CD14-positive monocyte (primary cell): ENCODE data around the gene TMEM117. TPM values are rescaled to one million over a fixed set of nuclear protein-coding genes. Genes with fewer than 3 reads are reported as not detected.

ENCODE experiments used
- DNase-seq, 3 donors: peaks; one replicate each; pipeline ENCODE4 v3.0.0-alpha.2; 2011 to 2022
- H2AFZ ChIP-seq: 2 replicates; pipeline ENCODE4 v1.6.0; 2012; ENCODE audit warnings: mild to moderate bottlenecking, low read depth, low read length, inconsistent platforms; ENCODE audit not compliant: insufficient read depth, poor library complexity, severe bottlenecking
- H3K27ac ChIP-seq, 2 donors: 1 replicate in 1 of 2; 2 replicates in 1 of 2; pipeline ENCODE4 v1.5.1; 2012 to 2013; ENCODE audit warnings: low read length in 2 of 2, control low read depth in 1 of 2, inconsistent platforms in 1 of 2, low read depth in 1 of 2, mild to moderate bottlenecking in 1 of 2
- H3K27me3 ChIP-seq, 2 donors: one replicate each; pipeline versions ENCODE4 v1.6.0 to v1.6.1; 2011 to 2013; ENCODE audit warnings: low read length in 2 of 2; ENCODE audit not compliant: control insufficient read depth in 2 of 2, insufficient read depth in 2 of 2
- H3K36me3 ChIP-seq, 2 donors: replicated peaks in 1 of 2; 1 replicate in 1 of 2; 2 replicates in 1 of 2; pipeline versions ENCODE4 v1.5.1 to v1.6.1; 2012 to 2013; ENCODE audit warnings: low read length in 2 of 2, control low read depth in 1 of 2, inconsistent platforms in 1 of 2, mild to moderate bottlenecking in 1 of 2; ENCODE audit not compliant: insufficient read depth in 2 of 2, control insufficient read depth in 1 of 2
- H3K4me1 ChIP-seq, 2 donors: 1 replicate in 1 of 2; 2 replicates in 1 of 2; pipeline versions ENCODE4 v1.5.1 to v1.6.1; 2012 to 2013; ENCODE audit warnings: low read length in 2 of 2, control low read depth in 1 of 2, inconsistent platforms in 1 of 2, mild to moderate bottlenecking in 1 of 2, moderate library complexity in 1 of 2; ENCODE audit not compliant: insufficient read depth in 2 of 2, control insufficient read depth in 1 of 2
- H3K4me2 ChIP-seq: replicated peaks from 2 replicates; pipeline ENCODE3; 2012; ENCODE audit warnings: low read length, moderate library complexity, mild to moderate bottlenecking; ENCODE audit not compliant: poor library complexity, severe bottlenecking; ENCODE audit errors: extremely low read depth
- H3K4me3 ChIP-seq, 3 experiments: fragments of 200-600 bp in 1 of 3; sonication (generic) in 1 of 3; replicated peaks in 1 of 3; 1 replicate in 2 of 3; 2 replicates in 1 of 3; pipeline ENCODE4 v1.5.1; 2011 to 2013; ENCODE audit warnings: low read length in 3 of 3, mild to moderate bottlenecking in 3 of 3, control low read depth in 2 of 3, low read depth in 2 of 3, inconsistent platforms in 1 of 3, moderate library complexity in 1 of 3
- H3K79me2 ChIP-seq: 2 replicates; pipeline ENCODE4 v1.6.0; 2012; ENCODE audit warnings: mild to moderate bottlenecking, control low read depth, inconsistent platforms, low read length, moderate library complexity; ENCODE audit not compliant: insufficient read depth
- H3K9ac ChIP-seq: 2 replicates; pipeline ENCODE4 v1.6.0; 2017; ENCODE audit warnings: low read length, mild to moderate bottlenecking; ENCODE audit not compliant: insufficient read depth, poor library complexity, severe bottlenecking
- H3K9me3 ChIP-seq, 2 donors: replicated peaks in 1 of 2; 1 replicate in 1 of 2; 2 replicates in 1 of 2; pipeline versions ENCODE4 v1.5.1 to v1.6.1; 2012 to 2013; ENCODE audit warnings: low read length in 2 of 2, control low read depth in 1 of 2; ENCODE audit not compliant: control insufficient read depth in 1 of 2, insufficient read depth in 1 of 2
- H4K20me1 ChIP-seq: 2 replicates; pipeline ENCODE4 v1.6.0; 2012; ENCODE audit warnings: mild to moderate bottlenecking, low read length, control low read depth, moderate library complexity; ENCODE audit not compliant: insufficient read depth
- H3K27ac Mint-ChIP-seq, 7 donors: one replicate each; pipeline ENCODE4 v1.8.0; 2020; ENCODE audit warnings: mild to moderate bottlenecking in 7 of 7, mixed read lengths in 7 of 7, moderate library complexity in 6 of 7, inconsistent platforms in 2 of 7
- H3K27me3 Mint-ChIP-seq, 3 donors: one replicate each; pipeline ENCODE4 v1.8.0; 2021 to 2022; ENCODE audit warnings: low read depth in 3 of 3, mild to moderate bottlenecking in 3 of 3, mixed read lengths in 3 of 3, moderate library complexity in 3 of 3, inconsistent platforms in 1 of 3
- H3K36me3 Mint-ChIP-seq, 2 donors: one replicate each; pipeline ENCODE4 v1.8.0; 2020; ENCODE audit warnings: mixed read lengths in 2 of 2, inconsistent platforms in 1 of 2, mild to moderate bottlenecking in 1 of 2
- H3K4me1 Mint-ChIP-seq: one replicate; pipeline ENCODE4 v1.8.0; 2020; ENCODE audit warnings: mild to moderate bottlenecking, mixed read lengths
- H3K4me3 Mint-ChIP-seq, 2 donors: one replicate each; pipeline ENCODE4 v1.8.0; 2020; ENCODE audit warnings: mild to moderate bottlenecking in 2 of 2, mixed read lengths in 2 of 2, moderate library complexity in 1 of 2
- H3K9me3 Mint-ChIP-seq, 7 donors: one replicate each; pipeline ENCODE4 v1.8.0; 2020 to 2022; ENCODE audit warnings: mixed read lengths in 7 of 7, mild to moderate bottlenecking in 6 of 7, moderate library complexity in 6 of 7, inconsistent platforms in 2 of 7
- CTCF ChIP-seq: fragments of 200-600 bp; IDR thresholded peaks from one replicate; pipeline ENCODE4 v1.8.0; 2022; ENCODE audit warnings: antibody characterized with exemption, mild to moderate bottlenecking
- WGBS: methylation state at CpG from one replicate; pipeline ENCODE4 v1.1.5; 2013; ENCODE audit warnings: missing lambda C conversion rate; ENCODE audit not compliant: insufficient coverage; 5-methylcytosine and 5-hydroxymethylcytosine counted together
- intact Hi-C, 2 donors: fragments of 100-400 bp; cut with micrococcal nuclease; formaldehyde crosslinking; loops; one replicate each; pipeline versions ENCODE4 v1.15.0 to v1.15.1; 2023
- polyA plus RNA-seq, 3 donors: library from polyadenylated mRNA; depleted of rRNA in 1 of 3; unstranded in 2 of 3; stranded (reverse) in 1 of 3; fragments of 300-500 nt in 2 of 3; fragments of >200 nt in 1 of 3; fragmentation: Illumina TruSeq in 2 of 3; gene quantifications; 1 replicate in 2 of 3; 2 replicates in 1 of 3; pipeline ENCODE4 v1.2.3, GENCODE V29; 2012 to 2021

TMEM117 gene
- polyA plus RNA-seq, 3 donors = 0.11 to 0.42 TPM; not detected in 1

GRCh38 chr12:44246482-44247105 is 410.7 kb downstream of the TMEM117 start:
- no peak for DNase-seq
- Mint-ChIP-seq H3K9me3 (peaks cover 2 to 22% (median 8%) of the 10 kb centered on the region in 7 donors), H3K27me3 (peaks cover 0 to 2% (median 0%) of the 10 kb centered on the region in 3 donors), H3K36me3 (no peaks in the 10 kb centered on the region), H3K4me3 (no peak overlapping the region), H3K27ac (no peak overlapping the region), H3K4me1 (no peaks in the 10 kb centered on the region)
- no peaks in the 10 kb centered on the region for H3K36me3 ChIP-seq
- WGBS = 92% methylated on average over 2 of the region's 3 CpGs
- peaks cover 16 to 19% of the 10 kb centered on the region in 2 donors for H3K9me3 ChIP-seq
- TF ChIP-seq CTCF = no peak
- no peak overlapping the region for H3K4me3 ChIP-seq
- H3K27me3 ChIP-seq = no peaks in the 10 kb centered on the region
- H3K4me2 ChIP-seq = no peak overlapping the region
- H3K79me2 ChIP-seq = no peaks in the 10 kb centered on the region
- H4K20me1 ChIP-seq = no peaks in the 10 kb centered on the region
- H3K27ac ChIP-seq = no peak overlapping the region
- no peak overlapping the region for H3K9ac ChIP-seq
- intact Hi-C loops = no loop called here
- no peak overlapping the region for H2AFZ ChIP-seq
- H3K4me1 ChIP-seq = no peaks in the 10 kb centered on the region

GRCh38 chr12:44247588-44247987 is 411.7 kb downstream of the TMEM117 start:
- H3K27ac Mint-ChIP-seq = no peak overlapping the region
- H3K36me3 Mint-ChIP-seq = no peaks in the 10 kb centered on the region
- DNase-seq = no peak
- Histone ChIP-seq H3K79me2 (no peaks in the 10 kb centered on the region), H3K4me2 (no peak overlapping the region), H3K4me3 (no peak overlapping the region), H3K9me3 (peaks cover 16 to 19% of the 10 kb centered on the region in 2 donors), H2AFZ (no peak overlapping the region), H3K4me1 (no peaks in the 10 kb centered on the region), H4K20me1 (no peaks in the 10 kb centered on the region), H3K27me3 (no peaks in the 10 kb centered on the region), H3K36me3 (no peaks in the 10 kb centered on the region), H3K27ac (no peak overlapping the region), H3K9ac (no peak overlapping the region)
- WGBS = 75% methylated on average over 2 of the region's 4 CpGs
- intact Hi-C loops = no loop called here
- peaks cover 2 to 24% (median 10%) of the 10 kb centered on the region in 7 donors for H3K9me3 Mint-ChIP-seq
- no peak overlapping the region for H3K4me3 Mint-ChIP-seq
- peaks cover 0 to 2% (median 0%) of the 10 kb centered on the region in 3 donors for H3K27me3 Mint-ChIP-seq
- H3K4me1 Mint-ChIP-seq = no peaks in the 10 kb centered on the region
- TF ChIP-seq CTCF = no peak
